Activated CD4-positive, CD25-positive, alpha-beta regulatory T cell (primary cell): ENCODE data around the gene CCN5.

Source experiments
- DNase-seq, 4 experiments: peaks; one replicate each; lab custom pipeline; 2025; lab: John Stamatoyannopoulos, UW

Gene CCN5

DNA sequence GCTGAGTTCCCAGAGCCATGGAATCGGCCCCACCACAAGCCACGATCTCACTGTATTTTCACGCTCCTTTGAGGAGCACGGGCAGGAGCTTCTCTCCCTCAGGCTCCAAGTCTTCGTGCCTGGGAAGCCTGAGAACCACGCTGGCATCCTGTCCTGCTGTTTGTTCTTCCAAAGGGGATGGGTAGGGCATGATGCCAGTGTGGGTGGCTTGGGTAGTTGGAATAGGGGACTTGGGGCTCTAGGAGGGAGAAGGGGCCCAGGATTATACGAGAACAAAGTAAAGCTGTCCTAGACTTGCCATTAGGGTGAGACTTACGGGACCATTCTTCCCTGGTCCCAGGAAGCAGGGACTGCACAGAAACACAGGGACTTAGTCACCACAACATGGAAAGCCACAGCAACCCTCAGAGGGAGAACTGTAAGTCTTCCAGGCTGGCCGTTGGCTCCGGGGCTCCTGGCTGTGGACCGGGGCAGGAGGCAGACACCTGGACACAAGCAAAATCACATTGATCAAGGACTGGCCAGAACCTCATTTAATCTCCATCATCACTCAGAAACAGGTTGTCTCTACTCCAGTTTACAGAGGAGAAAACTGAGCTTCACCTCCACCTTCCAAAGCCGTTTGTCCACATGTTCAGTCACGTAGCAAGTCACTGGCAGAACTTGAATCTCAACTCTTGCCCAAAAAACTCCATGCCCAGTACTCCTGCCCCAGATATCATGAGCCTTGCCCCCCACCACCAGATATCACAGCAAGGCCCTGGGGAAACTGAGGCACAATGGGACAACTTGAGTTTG is 1.3 kb downstream of the CCN5 start:
- no peak for DNase-seq

DNA sequence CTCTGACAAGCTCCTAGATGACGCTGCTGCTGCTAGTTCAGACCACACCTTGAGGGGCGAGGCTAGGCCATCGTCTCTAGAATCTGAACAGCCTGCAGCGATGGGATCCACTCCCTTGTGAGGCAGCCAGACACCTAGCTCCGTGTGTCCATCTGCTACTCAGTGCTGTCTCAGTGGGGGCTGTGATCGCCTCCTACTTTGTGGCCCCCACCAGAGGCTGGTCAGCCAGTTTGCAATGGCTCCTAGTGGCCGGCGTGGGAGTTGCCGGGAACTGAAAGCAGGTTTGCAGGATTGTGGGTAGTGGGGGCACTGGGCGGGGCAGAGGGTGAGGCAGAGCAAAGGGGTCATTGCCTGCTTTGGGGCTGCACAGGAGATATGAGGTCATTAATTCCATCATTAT is 2.8 kb downstream of the CCN5 start:
- no peak for DNase-seq

DNA sequence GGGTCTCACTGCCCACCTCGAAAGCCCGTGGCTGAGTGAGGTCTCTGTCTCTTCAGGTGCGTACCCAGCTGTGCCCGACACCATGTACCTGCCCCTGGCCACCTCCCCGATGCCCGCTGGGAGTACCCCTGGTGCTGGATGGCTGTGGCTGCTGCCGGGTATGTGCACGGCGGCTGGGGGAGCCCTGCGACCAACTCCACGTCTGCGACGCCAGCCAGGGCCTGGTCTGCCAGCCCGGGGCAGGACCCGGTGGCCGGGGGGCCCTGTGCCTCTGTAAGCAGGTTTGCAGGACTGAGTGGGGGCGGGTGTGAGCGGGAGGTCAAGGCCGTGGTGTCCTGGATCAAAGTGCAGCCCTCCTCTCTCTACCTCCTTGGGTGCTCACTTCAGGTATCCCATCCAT is 4.7 kb downstream of the CCN5 start:
- DNase-seq: no peak

DNA sequence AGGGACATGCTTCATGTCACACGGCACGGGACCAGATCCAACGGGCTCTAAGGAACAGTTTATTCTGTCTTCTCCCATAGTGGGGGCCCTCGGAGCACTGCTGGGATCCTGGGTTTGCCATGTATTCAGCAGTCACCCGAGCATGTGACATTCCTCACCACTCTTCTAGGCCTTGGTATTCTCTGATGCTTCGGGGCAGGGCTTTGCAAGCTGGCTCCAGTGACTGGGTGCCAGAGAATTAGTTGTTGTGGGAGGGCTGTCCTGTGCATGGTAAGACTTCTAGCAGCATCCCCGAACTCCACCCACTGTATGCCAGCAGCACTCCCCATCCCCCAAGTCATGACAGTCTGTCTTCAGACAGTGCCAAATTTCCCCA is 5.4 kb downstream of the CCN5 start:
- no peak for DNase-seq

DNA sequence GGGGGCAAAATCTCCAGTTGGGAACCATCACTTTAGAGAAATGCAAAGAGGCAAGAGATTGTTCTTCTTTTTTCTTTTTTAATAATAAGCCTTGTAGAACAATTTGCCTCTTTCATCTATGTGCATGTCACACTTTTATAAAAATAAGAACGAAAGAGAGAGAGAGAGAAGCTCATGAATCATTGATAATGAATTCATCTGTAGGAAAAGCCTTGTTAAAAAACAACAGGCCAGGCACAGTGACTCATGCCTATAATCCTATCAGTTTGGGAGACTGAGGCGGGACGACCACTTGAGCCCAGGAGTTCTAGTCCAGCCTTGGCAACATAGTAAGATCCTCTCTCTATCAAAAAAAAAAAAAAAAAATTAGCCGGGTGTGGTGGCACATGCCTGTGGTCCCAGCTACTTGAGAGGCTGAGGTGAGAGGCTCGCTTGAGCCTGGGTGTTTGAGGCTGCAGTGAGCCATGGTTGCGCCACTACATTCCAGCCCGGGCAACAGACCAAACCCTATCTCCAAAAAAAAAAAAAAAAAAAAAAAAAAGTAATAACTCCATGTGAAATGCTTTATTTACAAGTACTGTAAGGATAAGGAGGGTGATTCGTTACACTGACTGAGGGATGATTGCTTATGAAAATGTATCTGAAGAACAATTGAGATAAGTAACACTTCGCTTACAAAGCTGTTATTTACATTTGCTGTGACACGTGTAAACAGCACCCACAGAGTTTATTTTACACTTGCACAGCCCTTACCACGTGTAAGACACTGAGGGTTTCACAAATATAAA is 6.0 kb downstream of the CCN5 start:
- DNase-seq: no peak

DNA sequence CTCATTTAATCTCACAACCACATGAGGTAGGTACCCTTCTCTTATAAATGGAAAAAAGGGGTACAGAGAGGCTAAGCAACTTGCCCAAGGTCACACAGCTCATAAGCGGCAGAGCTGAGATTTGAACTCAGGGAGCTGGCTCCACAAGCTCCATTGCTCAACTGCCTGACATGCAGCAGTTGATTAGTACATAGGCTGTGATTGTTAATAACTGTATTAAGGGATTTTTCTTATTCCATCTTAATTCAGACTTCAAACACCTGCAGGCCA is 6.6 kb downstream of the CCN5 start:
- DNase-seq: no peak

DNA sequence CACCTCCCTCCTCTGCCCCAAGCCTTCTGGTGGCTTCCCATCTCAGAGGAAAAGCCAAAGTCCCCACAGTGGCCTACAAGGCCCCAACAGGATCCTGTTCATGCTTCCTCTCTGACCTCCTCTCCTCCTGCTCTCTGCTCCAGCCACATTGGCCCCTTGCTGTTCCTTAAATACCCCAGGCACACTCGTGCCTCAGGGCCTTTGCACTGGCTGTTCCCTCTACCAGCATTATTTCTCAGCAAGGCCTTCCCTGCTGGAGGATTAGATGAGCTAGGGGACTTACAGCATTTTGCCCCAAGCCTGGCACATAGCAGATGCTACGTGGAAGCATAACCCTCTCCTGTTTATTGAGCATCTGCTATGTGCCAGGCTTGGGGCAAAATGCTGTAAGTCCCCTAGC is 7.8 kb downstream of the CCN5 start:
- DNase-seq: no peak

DNA sequence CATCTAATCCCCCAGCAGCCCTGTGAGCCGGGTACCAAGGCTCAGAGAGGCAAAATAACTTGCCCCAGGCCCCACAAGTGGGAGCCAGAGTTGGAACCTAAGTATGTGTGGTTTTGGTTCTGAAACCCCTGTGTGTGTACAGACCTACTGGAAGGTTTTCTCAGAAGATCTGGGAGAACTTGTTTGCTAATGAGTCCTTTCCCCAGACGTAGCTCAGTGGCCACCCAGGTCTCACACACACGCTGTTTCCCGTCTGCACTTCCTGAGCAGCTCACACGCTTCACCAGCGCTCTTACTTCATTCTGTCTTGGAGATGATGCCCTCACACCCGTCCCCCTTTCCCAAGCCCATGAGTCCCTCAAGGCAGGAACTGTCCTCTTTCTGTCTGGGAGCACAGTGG is 8.2 kb downstream of the CCN5 start:
- DNase-seq: no peak

DNA sequence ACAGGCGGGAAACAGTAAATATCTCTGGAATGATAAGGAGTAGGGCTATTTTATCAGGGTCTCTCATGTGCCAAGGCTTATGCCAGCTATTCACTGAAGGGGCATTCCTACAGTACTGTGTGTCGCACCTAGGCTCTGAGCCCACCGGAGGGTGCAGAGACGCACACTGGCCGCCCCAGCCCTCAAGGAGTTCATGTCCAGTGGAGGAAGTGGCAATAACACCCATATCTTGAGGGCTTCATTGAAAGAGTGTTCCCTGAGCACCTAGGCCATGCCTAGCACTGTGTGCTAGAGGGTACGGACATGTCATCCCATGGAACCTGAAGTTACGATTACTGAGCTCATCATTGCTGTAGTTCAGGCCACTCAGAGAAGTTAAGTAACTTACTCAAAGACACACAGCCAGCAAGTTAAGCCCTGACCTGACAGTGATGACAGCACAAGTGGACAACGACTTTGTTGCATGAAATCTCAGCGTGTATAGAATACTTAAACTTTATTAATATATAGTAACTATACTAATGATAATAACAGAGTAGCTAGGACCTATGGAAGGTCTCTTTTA is 8.7 kb downstream of the CCN5 start:
- DNase-seq: no peak

DNA sequence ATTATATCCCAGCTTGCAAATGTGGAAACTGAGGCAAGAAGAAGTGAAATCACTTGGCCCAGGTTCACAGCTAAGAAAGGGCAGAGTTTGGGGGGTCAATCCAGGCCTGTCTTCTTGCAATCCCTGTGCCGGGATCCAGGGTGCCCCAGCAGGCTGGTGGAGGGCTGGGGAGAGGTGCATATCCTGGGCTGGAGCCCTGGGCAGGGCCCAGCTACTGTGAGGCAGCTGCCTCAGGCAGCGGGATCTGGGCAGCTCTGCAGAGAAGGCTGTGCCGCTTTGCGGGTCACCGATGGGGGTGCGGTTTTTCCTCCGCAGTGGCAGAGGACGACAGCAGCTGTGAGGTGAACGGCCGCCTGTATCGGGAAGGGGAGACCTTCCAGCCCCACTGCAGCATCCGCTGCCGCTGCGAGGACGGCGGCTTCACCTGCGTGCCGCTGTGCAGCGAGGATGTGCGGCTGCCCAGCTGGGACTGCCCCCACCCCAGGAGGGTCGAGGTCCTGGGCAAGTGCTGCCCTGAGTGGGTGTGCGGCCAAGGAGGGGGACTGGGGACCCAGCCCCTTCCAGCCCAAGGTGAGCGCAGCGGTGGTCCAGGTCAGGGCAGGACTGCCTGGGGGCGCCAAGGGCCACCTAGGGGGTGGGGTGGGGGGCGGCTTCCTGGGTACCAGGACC is 9.4 kb downstream of the CCN5 start:
- DNase-seq: no peak

DNA sequence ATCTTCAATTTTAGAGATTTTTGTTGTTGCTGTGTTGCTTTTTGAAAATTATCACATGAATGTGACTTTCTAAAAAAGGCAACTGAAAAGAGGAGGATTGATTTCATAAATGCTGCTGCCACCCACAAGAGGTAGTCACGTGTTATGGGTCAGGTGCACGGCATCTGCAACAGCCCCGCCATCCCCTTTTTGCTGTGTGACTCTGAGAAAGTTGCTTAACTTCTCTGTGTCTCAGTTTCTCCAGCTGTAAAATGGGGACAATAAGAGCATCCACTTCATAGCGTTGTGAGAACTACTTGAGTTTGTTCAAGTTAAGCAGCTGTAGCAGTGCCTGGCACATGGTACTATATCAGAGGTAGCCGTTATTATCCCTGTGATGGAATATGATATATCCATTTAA is 10.7 kb downstream of the CCN5 start:
- DNase-seq: no peak

DNA sequence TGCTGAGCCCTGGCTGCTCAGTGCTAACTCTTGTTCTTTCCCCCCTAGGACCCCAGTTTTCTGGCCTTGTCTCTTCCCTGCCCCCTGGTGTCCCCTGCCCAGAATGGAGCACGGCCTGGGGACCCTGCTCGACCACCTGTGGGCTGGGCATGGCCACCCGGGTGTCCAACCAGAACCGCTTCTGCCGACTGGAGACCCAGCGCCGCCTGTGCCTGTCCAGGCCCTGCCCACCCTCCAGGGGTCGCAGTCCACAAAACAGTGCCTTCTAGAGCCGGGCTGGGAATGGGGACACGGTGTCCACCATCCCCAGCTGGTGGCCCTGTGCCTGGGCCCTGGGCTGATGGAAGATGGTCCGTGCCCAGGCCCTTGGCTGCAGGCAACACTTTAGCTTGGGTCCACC is 11.9 kb downstream of the CCN5 start:
- DNase-seq: no peak

DNA sequence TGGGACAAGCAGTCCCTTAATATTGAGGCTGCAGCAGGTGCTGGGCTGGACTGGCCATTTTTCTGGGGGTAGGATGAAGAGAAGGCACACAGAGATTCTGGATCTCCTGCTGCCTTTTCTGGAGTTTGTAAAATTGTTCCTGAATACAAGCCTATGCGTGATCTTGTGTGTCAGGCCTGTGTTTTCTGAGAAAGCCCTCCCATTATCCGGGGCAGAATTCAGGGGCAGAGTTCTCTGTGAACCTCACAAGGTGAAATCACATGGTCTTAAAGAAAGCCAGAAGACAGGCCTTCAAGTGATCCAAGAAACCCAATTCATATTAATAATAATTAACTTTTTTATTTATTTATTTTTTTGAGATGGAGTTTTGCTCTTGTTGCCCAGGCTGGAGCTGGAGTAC is 12.5 kb downstream of the CCN5 start:
- DNase-seq: no peak

DNA sequence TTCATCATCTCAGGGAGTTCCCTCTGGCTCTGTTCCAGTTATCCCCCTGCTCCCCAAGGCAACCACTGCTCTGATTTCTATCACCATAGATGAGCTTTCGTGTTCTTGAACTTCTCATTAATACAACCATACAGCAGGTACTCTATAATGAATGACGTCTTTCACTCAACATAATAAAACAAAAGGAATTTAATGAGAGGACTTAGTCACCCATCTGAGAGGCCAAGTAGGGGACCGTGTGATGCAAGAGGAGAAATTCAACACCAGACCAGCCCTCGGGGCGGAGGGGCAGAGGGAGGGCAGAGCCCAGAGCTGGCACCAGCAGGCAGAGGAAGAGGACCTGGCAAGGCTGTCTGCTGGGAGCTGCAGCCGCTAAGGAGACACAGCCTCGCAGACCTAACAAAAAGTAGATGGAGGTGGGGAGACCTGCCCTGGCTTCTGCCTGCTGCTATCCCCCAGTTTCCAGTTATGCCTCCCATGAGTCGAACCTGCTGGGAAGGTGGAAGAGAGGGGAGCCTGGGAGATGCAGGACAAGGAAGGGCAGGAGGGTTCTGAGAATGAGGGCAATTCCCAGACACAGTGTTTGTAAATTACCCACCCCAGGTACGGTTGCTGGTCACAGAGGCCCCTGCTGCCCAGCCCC is 13.8 kb downstream of the CCN5 start:
- DNase-seq: no peak

DNA sequence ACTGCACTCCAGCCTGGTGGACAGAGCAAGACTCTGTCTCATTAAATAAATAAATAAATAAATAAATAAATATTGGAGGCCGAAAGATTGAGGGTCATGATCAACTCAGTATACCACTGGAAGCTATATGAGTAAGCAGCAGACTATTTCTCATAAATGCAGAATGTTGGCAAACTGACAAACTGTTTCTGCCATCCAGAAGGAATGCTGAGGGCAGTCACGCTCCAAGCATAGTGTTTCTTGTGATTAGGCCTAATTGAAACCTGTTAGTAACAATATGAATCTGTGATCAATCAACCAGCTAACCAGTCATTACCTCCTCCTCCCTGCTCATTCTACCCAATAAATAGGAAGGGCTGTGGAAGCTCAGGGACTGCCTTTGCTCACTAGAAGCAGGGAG is 15.3 kb downstream of the CCN5 start:
- DNase-seq: no peak

DNA sequence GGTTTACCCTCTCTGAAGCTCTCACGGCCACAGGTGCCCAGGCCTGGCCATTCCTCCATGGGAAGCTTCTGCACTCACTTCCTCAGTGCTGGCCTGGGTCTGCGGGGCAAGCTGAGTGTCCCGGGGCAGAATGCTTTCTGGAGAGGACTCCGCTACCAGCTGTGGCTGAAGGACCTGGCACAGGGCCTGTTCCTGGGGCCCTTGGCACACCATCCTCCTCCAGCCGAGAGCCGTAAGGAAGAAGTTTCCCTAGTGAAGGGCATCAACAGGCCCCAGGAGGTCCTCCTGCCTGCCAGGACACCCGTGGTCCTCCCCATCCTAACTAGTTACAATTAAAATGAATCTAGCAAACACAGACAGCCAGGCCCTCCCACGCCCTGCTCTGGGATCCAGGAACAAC is 16.5 kb downstream of the CCN5 start:
- DNase-seq: no peak

DNA sequence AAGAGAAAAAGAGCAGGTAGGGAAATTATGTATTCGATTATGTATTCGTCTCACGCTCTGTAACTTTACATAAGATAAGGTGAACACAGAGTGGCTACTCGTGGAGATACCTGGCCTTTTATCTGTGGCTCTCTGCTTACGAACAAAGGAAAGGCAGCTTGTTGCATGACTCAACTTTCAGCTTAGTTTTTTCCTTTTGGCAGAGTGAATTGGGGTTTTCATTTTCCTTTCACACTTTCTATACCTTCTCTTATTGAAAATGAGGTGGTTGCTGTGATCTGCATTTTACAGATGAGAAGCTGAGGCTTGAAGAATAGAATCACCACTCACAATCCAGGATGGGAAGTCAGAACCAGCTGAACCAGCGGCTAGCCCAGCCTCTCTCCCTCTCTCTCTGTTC is 17.2 kb downstream of the CCN5 start:
- DNase-seq: no peak

DNA sequence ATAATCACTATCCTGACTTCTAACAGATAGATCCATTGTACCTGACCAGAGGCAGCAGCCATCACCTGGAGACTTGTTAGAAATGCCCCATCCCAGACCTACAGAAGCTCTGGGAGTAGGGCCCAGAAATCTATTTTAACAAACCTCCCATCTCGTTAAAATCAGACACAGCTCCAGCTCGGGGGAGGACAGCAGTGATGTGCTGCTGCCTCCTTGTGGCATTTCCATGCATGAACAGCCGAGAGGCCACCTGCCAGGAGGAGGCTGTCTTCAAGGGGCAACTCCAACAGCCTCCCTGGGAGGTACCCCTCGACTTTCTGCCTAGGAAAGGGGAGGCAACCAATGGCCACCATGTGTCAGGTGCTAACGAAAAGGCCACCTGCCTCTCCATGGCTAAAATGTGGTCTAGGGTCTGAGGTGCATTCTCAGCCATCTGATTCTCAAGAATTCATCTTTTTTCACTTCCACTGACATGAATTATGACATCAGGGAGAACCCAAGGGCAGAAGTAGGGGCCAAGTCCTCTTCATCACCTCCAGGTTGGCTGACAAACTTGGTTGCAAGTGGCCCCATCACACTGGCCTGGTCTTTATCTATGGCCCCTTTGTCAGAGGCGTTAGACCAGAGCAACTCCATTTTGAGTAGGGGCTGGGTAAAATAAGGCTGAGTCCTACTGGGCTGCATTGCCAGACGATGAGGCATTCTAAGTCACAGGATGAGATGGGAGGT is 18.3 kb downstream of the CCN5 start:
- peak in 2 of 4 experiments; percentile 9 to 17 for DNase-seq

DNA sequence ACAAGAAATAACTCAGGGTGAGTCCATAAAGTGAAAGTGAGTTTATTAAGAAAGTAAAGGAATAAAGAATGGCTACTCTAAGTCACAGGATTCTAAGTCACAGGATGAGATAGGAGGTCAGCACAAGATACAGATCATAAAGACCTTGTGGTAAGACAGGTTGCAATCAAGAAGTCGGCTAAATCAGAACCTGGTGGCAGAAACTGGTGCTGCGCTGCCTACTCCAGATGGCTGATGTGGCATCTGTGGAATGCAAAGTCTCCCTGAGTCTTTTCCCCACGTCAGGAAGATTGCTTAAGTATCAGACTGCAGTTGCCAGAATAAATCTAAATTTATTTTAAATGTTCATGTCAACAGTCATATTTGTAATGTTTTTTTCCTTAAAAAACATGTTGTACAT is 19.8 kb downstream of the CCN5 start:
- DNase-seq: no peak

DNA sequence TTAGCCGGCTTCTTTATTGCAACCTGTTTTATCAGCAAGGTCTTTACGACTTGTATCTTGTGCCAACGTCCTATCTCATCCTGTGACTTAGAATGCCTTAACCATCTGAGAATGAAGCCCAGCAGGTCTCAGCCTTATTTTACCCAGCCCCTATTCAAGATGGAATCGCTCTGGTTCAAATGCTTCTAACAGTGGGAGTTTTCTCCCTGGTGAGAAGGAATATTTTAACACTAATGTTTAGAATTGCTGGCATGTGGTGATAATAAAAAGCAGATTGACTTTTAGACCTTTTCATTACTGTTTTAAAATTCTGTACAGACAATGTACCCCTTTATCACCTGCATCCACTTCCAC is 20.6 kb downstream of the CCN5 start:
- no peak for DNase-seq

DNA sequence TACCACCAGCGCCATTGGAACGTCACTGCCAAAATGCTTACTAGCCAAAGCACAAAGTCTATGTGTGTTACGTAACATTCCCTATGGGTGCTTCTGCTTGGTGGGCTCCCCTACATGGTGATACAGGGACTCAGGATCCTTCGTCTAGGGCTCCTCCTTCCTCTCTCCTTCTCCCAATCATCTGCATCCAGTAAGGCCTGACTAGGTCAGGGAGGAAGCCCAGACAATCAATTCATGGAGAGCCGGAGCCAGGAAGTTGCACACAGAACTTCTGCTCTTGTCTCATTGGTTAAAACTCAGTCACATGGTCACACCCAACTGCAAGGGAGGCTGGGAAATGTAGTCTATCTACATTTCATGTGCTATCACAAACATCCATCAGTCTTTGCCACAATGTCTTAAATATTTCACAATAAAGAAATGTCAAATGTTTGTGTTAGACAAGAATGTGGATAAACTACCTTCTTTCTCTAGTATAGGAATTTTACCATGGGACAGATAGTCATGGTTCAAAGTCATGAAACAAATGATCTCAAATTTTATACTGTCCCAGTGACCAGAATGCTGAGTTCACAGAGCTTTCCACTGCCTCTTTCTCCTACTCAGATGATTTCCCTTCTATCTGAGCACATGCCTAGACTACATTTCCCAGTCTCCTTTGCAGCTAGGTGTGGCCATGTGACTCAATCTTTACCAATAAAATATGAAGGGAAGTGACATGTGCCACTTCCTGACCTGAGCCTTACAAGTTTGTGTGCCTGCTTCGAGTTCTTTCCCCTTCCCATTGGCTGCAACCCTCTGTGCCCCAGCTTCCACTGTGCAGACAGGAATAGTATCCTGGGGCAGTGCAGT is 21.2 kb downstream of the CCN5 start:
- no peak for DNase-seq
